ENCODE data around the gene NRL. TPM values are rescaled to one million over a fixed set of nuclear protein-coding genes. Genes with fewer than 3 reads are reported as not detected.
"Not testable (repeated sequence)": the region's sequence is repeated elsewhere in the genome, so short reads cannot be mapped to it uniquely, and the experiment has no call there.

NRL gene
- polyA plus RNA-seq, 3 donors, result 1.1 to 1.5 (median 1.3) TPM

DNA sequence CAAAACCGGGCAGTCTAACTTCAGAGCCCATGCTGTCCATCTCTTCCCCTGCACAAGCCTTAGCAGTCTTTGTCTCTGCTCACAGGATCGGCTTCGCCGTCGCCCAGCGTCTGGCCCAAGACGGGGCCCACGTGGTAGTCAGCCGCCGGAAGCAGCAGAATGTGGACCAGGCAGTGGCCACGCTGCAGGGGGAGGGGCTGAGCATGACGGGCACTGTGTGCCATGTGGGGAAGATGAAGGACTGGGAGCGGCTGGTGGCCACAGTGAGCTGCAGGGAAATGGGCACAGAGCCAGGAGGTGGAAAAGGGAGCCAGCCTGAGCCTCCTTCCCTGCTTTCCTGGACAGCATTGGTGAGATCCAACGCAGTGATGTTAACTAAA, 77.1 kb downstream of the NRL start:
- intact Hi-C loops (cut with micrococcal nuclease), result no loop called here
- Histone ChIP-seq H3K27ac (ENCODE audit: low read depth in 1 of 2, low read length in 2 of 2) (no peak overlapping the region), H3K36me3 (replicated peaks in 1 of 2; ENCODE audit: control insufficient read depth in 1 of 2, insufficient read depth in 2 of 2, low read length in 2 of 2) (no peaks in the 10 kb centered on the region), H4K20me1 (ENCODE audit: insufficient read depth, low read length) (no peaks in the 10 kb centered on the region), H2AFZ (ENCODE audit: insufficient read depth, low read depth, low read length, poor library complexity, severe bottlenecking) (no peak overlapping the region), H3K79me2 (ENCODE audit: insufficient read depth, low read length) (no peaks in the 10 kb centered on the region), H3K9me3 (replicated peaks in 1 of 2; ENCODE audit: control insufficient read depth in 1 of 2, insufficient read depth in 1 of 2, low read length in 2 of 2) (no peaks in the 10 kb centered on the region), H3K4me3 (replicated peaks in 1 of 3; ENCODE audit: low read depth in 2 of 3, low read length in 3 of 3) (no peak overlapping the region), H3K27me3 (ENCODE audit: control insufficient read depth in 2 of 2, insufficient read depth in 2 of 2, low read length in 2 of 2) (no peaks in the 10 kb centered on the region), H3K4me1 (ENCODE audit: control insufficient read depth in 1 of 2, insufficient read depth in 2 of 2, low read length in 2 of 2) (peaks cover 41 to 51% of the 10 kb centered on the region in 2 donors), H3K4me2 (replicated peaks; ENCODE audit: extremely low read depth, low read length, poor library complexity, severe bottlenecking) (no peak overlapping the region), H3K9ac (ENCODE audit: insufficient read depth, low read length, poor library complexity, severe bottlenecking) (no peak overlapping the region)
- peaks cover 0 to 1% (median 0%) of the 10 kb centered on the region in 3 donors for H3K27me3 Mint-ChIP-seq (ENCODE audit: low read depth in 3 of 3)
- H3K36me3 Mint-ChIP-seq, result no peaks in the 10 kb centered on the region
- WGBS (ENCODE audit: insufficient coverage), result 89% methylated on average over 8 of the region's 14 CpGs
- no peak for DNase-seq
- no peak overlapping the region for H3K4me3 Mint-ChIP-seq
- no peak for TF ChIP-seq CTCF (IDR thresholded peaks at IDR 0.05)
- peaks cover 0 to 2% (median 0%) of the 10 kb centered on the region in 7 donors for H3K9me3 Mint-ChIP-seq
- no peak overlapping the region for H3K27ac Mint-ChIP-seq
- H3K4me1 Mint-ChIP-seq, result peaks cover 58% of the 10 kb centered on the region

- H3K9ac ChIP-seq (ENCODE audit: insufficient read depth, low read length, poor library complexity, severe bottlenecking), result peak overlapping the region; percentile 73
- peak overlapping the region; percentile 80 for H3K4me2 ChIP-seq (replicated peaks; ENCODE audit: extremely low read depth, low read length, poor library complexity, severe bottlenecking)
- DNase-seq; H3K9me3 Mint-ChIP-seq; H3K79me2 ChIP-seq (ENCODE audit: insufficient read depth, low read length); H3K36me3 Mint-ChIP-seq; H4K20me1 ChIP-seq (ENCODE audit: insufficient read depth, low read length); H3K9me3 ChIP-seq (replicated peaks in 1 of 2; ENCODE audit: control insufficient read depth in 1 of 2, insufficient read depth in 1 of 2, low read length in 2 of 2); intact Hi-C loops (cut with micrococcal nuclease); H3K27me3 Mint-ChIP-seq (ENCODE audit: low read depth in 3 of 3); H3K27me3 ChIP-seq (ENCODE audit: control insufficient read depth in 2 of 2, insufficient read depth in 2 of 2, low read length in 2 of 2); H3K36me3 ChIP-seq (replicated peaks in 1 of 2; ENCODE audit: control insufficient read depth in 1 of 2, insufficient read depth in 2 of 2, low read length in 2 of 2): not testable (repeated sequence)
- H3K4me1 ChIP-seq (ENCODE audit: control insufficient read depth in 1 of 2, insufficient read depth in 2 of 2, low read length in 2 of 2), result peaks cover 45 to 54% of the 10 kb centered on the region in 2 donors
- peak overlapping the region; percentile 95 for H2AFZ ChIP-seq (ENCODE audit: insufficient read depth, low read depth, low read length, poor library complexity, severe bottlenecking)
- WGBS (ENCODE audit: insufficient coverage), result 37% methylated on average over 6 of the region's 10 CpGs
- H3K4me3 Mint-ChIP-seq, result peak overlapping the region; percentile 99 to 100
- peak overlapping the region; percentile 61 to 88 (median 68) for H3K4me3 ChIP-seq (replicated peaks in 1 of 3; ENCODE audit: low read depth in 2 of 3, low read length in 3 of 3)
- H3K27ac ChIP-seq (ENCODE audit: low read depth in 1 of 2, low read length in 2 of 2), result peak overlapping the region; percentile 47 to 78
- peak; percentile 37 for TF ChIP-seq CTCF (IDR thresholded peaks at IDR 0.05)
- peak overlapping the region in 6 of 7 donors; percentile 87 to 95 (median 90) for H3K27ac Mint-ChIP-seq
- H3K4me1 Mint-ChIP-seq, result peaks cover 61% of the 10 kb centered on the region
Observed at GRCh38 chr14:24036963-24037657, 77.6 kb downstream of the NRL start.

Measured in CD14-positive monocyte (primary cell).